ENCODE data around the gene ZSCAN23. TPM values are rescaled to one million over a fixed set of nuclear protein-coding genes. Genes with fewer than 3 reads are reported as not detected.

ZSCAN23 gene
- total RNA-seq, 4 donors from 2014 or later = 0.35 to 1.1 (median 0.84) TPM

DNA sequence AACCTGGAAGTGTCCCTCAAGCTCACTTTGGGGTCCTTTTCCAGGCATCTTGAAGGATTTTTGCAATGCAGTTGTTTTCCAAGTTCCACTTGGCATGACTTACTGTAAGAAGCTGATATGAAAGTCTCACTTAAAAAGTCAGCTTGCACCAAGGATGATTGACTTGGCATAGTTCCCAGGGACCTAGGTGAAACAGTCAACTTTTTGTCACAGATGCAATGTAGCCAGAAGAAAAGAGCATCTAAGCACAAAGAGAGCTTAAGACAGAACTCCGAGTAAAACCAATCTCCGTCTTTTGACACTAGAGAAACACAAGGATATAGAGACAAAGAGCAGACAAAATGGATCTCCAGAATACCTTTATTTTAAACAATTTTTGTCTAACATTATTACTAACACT, 41.1 kb downstream of the ZSCAN23 start:
- Histone ChIP-seq H3K36me3 (peaks cover 0 to 6% (median 0%) of the 10 kb centered on the region in 3 donors), H3K4me3 (no peak overlapping the region), H3K4me1 (peaks cover 0 to 30% (median 11%) of the 10 kb centered on the region in 3 donors), H3K9me3 (no peaks in the 10 kb centered on the region), H3K27me3 (peaks cover 0 to 39% (median 0%) of the 10 kb centered on the region in 4 donors), H3K27ac (no peak overlapping the region)
- 32 to 56% methylated on average over 2 of the region's 2 CpGs for WGBS, 2 donors
- TF ChIP-seq POLR2A (IDR thresholded peaks at IDR 0.05) = no peak
- TF ChIP-seq, protein P1, sequence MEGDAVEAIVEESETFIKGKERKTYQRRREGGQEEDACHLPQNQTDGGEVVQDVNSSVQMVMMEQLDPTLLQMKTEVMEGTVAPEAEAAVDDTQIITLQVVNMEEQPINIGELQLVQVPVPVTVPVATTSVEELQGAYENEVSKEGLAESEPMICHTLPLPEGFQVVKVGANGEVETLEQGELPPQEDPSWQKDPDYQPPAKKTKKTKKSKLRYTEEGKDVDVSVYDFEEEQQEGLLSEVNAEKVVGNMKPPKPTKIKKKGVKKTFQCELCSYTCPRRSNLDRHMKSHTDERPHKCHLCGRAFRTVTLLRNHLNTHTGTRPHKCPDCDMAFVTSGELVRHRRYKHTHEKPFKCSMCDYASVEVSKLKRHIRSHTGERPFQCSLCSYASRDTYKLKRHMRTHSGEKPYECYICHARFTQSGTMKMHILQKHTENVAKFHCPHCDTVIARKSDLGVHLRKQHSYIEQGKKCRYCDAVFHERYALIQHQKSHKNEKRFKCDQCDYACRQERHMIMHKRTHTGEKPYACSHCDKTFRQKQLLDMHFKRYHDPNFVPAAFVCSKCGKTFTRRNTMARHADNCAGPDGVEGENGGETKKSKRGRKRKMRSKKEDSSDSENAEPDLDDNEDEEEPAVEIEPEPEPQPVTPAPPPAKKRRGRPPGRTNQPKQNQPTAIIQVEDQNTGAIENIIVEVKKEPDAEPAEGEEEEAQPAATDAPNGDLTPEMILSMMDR (IDR thresholded peaks at IDR 0.05) = no peak
- no peak for DNase-seq
- intact Hi-C loops (cut with DNase I) = no loop called here

GRCh38 chr6:28401172-28401571, 42.1 kb downstream of the ZSCAN23 start:
- Histone ChIP-seq H3K4me3 (no peak overlapping the region), H3K36me3 (peaks cover 0 to 16% (median 0%) of the 10 kb centered on the region in 3 donors), H3K4me1 (peaks cover 0 to 40% (median 19%) of the 10 kb centered on the region in 3 donors), H3K9me3 (no peaks in the 10 kb centered on the region), H3K27ac (no peak overlapping the region), H3K27me3 (peaks cover 0 to 28% (median 0%) of the 10 kb centered on the region in 4 donors)
- 30 to 45% methylated on average over 1 of the region's 1 CpG for WGBS, 2 donors
- intact Hi-C loops (cut with DNase I) = no loop called here
- no peak for DNase-seq
- TF ChIP-seq, protein P1 (IDR thresholded peaks at IDR 0.05) = no peak
- TF ChIP-seq POLR2A (IDR thresholded peaks at IDR 0.05) = no peak

DNA sequence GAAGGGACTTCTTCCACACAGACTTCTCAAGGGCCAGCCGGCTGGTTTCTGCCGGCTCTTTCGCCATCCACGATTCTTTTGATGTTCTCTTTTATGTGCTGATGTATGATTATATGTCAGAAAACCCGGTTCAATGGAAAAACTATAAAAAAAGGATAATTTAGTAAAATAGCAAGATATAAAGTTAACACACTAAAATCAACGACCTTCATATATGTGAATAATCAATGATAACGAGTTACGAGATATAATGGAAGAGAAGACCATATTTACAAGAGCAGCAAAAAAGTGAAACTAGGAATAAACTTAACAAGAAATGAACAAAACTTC, 43.2 kb downstream of the ZSCAN23 start:
- TF ChIP-seq, protein P1 (IDR thresholded peaks at IDR 0.05) = no peak
- no peak for TF ChIP-seq POLR2A (IDR thresholded peaks at IDR 0.05)
- intact Hi-C loops (cut with DNase I) = no loop called here
- peak overlapping the region; percentile 57 to 72 (median 68) for H3K4me3 ChIP-seq
- H3K9me3 ChIP-seq = no peaks in the 10 kb centered on the region
- no peak for DNase-seq
- H3K27me3 ChIP-seq = peaks cover 0 to 18% (median 0%) of the 10 kb centered on the region in 4 donors
- WGBS, 2 donors = 25 to 37% methylated on average over 7 to 8 of the region's 8 CpGs
- peak overlapping the region; percentile 56 to 68 (median 64) for H3K27ac ChIP-seq
- H3K36me3 ChIP-seq = peaks cover 0 to 19% (median 0%) of the 10 kb centered on the region in 3 donors
- H3K4me1 ChIP-seq = peaks cover 0 to 51% (median 19%) of the 10 kb centered on the region in 3 donors

GRCh38 chr6:28399350-28400121, 43.8 kb downstream of the ZSCAN23 start, which contains the start of gene ZSCAN12:
TSS of gene ZSCAN12 (minus strand) at chr6:28399747. CDS start at chr6:28398405, 1,342 bp downstream.
- 2 to 4% methylated on average over 28 to 36 of the region's 49 CpGs for WGBS, 2 donors
- intact Hi-C loops (cut with DNase I) = no loop called here
- peak within 1 kb of the TSS; percentile 56 to 68 (median 64) for H3K27ac ChIP-seq

More at GRCh38 chr6:28399350-28400121, 43.8 kb downstream of the ZSCAN23 start, which contains the start of gene ZSCAN12:
- Histone ChIP-seq H3K9me3 (no peaks in the 10 kb centered on the region), H3K4me3 (peak within 1 kb of the TSS; percentile 57 to 72 (median 68)), H3K36me3 (peaks cover 0 to 21% (median 0%) of the 10 kb centered on the region in 3 donors), H3K27me3 (peaks cover 0 to 12% (median 0%) of the 10 kb centered on the region in 4 donors), H3K4me1 (peaks cover 0 to 57% (median 19%) of the 10 kb centered on the region in 3 donors)
- TF ChIP-seq POLR2A (IDR thresholded peaks at IDR 0.05) = no peak
- TF ChIP-seq, protein P1 (IDR thresholded peaks at IDR 0.05) = peak in 4 of 6 experiments; percentile 26 to 56 (median 30)
- peak; percentile 35 for DNase-seq

Measured in esophagus squamous epithelium (tissue), 5 donors.